ENCODE data around the gene SLC15A1.

SLC15A1 gene

GRCh38 chr13:98690348-98691022, 62.0 kb downstream of the SLC15A1 start:
- no peak for DNase-seq

- DNase-seq = no peak
These were observed 63.0 kb downstream of the SLC15A1 start for GRCh38 chr13:98689347-98689968.

DNA sequence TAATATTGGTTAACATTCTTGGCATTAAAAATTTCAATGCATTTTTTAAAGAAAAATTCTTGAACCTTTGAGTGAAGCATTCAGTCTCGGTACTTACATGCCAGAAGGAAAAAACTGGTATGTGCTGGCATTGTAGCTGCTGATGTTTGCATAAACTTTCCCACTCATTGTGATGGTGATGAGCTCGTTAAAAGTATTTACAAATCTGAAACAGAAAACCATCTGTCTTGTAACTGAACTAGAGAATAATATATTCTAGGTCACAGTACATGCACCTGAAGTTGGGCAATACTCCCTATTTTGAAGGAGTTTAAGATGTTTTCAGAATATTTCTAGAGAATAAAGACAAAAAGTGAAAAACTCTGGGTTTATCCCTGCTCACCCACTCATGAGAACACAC, 64.1 kb downstream of the SLC15A1 start:
- no peak for DNase-seq

GRCh38 chr13:98687319-98687718, 65.2 kb downstream of the SLC15A1 start:
- no peak for DNase-seq

GRCh38 chr13:98686270-98686669, 66.2 kb downstream of the SLC15A1 start:
- DNase-seq = no peak

DNA sequence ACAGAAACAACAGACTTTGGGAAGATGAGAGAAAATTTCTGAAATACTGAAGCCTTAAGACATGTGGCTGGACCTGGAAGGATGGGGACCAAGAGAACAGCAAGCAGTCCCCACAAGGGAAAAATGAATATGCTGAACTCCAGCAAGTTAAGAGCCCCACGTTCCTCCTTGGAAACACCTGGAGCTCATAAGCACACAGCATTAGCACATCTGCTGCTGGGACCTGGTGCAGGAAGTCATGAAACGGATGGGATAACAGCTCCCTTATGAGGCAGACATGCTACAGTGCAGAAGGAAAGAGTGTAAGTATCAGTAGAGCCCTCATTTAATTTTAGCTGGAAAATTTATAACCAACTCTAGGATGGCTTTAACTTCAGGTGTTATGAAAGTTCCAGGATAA, 67.3 kb downstream of the SLC15A1 start:
- DNase-seq = no peak

DNA sequence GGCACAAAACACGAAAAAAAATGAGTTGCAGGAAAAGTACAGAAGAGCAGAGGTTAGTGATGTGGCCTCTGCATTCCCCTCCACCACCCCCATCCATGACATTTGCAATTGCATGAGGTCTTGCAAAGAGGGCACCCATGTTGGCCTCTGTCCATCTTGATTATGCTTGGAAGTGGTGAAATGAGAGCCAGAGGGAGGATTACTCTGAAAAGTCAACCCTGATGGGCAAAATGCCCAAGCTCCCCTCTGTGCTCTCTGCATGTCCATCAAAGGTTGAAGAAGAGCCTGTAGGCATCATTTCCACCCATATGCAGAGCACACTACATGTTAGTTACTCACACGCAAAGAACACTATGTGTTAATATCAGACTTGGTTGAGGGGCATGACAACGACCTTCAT, 71.4 kb downstream of the SLC15A1 start:
- DNase-seq = no peak

DNA sequence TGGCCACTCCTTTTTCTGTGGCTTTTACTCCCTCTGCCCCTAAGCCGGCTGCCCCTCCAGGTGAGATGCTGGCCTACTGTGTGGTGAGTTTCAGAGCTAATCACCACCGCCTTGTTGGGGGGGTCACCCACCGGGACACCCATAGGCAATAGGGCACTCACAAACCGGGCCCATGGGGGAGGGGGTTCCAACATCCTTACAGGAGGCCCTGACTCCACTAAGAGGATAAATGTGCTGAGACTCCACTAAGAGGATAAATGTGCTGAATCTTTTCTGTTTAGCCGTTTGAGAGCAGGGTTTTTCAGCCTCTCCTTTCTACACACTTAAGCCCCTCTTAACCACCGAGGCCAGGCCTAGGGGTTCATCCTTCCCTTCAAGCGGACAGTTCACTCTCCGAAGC, 73.7 kb downstream of the SLC15A1 start:
- no peak for DNase-seq

- DNase-seq = no peak
These were observed 75.1 kb downstream of the SLC15A1 start for GRCh38 chr13:98677398-98677797.

- no peak for DNase-seq
These were observed 76.2 kb downstream of the SLC15A1 start for GRCh38 chr13:98676239-98676638.

- no peak for DNase-seq
These were observed 76.6 kb downstream of the SLC15A1 start for GRCh38 chr13:98675837-98676236.

DNA sequence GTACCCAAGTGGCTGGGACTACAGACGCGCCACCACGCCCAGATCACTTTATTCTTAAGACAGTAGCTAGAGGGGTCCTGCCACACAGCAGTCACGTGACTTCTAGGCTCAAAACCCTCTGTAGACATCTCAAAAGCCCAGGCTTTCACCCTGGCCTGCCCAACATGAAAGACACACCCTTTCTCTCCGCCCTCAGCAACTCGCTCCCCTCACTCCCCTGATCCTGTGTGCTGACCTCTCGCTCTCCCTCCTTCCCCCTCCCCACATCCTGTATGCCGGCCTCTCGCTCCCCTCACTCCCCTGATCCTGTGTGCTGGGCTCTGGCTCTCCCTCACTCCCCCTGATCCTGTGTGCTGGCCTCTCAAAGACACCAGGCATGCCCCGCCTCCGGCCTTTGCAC, 77.4 kb downstream of the SLC15A1 start:
- no peak for DNase-seq

DNA sequence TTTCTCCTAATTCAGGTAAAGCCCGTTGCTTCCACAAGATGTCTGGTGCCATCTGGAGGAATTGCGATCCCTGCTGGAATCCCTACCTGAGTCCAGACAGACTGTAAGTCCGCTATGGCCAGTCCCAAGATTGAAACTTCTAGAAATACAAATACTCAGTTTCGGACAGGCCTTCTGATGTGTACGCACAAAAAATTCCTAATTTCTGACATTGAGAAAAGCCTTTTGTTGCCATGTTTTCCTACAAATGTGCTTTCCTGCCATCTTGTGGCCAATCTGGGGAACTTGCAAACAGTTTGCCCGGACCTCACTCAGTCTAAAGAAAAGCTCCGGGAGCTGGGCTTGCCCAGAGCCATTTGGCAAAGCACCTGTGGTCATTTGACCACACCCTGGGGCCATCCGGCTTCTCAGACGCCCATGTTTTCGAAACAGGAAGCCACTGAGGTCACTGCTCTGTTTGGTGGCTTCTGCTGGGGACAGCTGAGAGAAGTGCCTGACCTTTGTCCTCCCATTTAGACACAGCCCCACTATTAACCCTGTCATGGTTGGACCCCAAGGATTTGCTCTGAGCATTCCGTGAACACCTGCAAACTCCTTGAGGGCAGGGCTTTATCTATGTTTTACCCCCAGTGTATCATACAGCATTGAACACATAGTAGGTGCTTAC, 79.4 kb downstream of the SLC15A1 start:
- peak; percentile 7 for DNase-seq

- no peak for DNase-seq
These were observed 84.3 kb downstream of the SLC15A1 start for GRCh38 chr13:98668155-98668554.

DNA sequence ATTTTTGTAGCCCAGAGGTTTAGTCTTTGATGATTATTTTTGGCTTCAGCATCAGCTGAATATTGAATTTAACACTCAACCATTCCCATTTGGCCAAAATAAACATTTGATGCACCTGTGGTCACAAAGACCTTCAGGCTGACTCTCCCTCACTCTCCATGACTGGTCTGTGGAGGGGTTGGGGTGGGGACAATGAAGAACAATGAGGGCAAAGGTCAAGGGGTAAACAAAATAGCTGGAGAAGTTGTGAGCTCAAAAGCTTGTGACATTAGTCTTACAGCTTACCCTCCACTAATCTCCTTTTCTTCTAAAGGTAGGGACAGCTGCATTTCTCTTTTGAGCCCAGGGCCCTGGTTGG, 86.9 kb downstream of the SLC15A1 start:
- no peak for DNase-seq

DNA sequence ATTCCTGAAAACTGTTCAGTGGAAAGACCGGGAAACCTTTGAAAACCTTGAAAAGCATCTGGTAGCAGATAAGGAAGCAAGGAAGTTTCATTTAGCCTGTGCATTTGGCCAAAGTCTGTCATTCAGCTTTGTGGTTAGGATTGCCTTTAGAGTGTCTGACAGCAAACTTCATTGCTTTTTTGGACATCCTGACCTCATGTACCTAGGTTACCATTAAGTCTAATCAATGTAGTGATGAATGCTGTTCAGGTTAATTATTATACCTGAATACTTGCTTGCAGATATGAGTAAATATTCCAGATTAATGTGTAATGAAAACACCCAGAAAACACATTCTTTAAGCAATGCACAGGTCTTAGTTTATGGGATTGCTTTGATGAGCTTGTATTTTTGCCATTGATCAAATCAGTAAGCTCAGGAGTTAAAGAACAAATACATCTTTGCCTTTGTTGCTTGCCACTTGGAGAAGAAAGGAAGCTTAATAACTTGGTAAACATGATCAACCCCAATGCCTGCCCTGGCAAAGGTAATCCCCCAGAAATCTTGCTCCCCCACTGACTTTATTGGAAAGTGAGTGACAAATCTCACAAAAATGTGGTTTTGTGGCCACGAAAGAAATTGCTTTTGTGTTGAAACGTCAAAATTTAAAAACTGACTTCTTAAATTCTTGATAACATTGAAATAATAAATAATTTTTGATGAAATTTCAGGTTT, 87.4 kb downstream of the SLC15A1 start:
- no peak for DNase-seq

DNA sequence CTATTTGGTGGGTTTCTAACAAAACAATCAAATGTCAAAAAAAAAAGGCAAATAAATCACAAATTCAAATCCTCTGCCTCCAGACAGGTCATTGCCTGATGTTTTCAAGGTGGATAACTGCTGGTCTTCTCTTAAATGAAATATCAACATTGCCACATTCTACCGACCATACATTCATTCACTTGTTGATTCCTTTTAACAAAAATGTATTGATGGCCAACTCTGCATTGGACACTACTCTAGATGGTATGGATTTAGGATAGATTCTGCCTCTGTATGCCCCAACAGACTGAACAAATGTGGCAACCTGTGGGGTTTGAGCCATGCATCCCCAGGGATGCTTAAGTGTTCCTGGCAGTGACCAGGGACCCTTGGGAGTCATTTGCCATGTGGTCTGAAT, 88.0 kb downstream of the SLC15A1 start:
- DNase-seq = no peak

GRCh38 chr13:98664047-98664446, 88.4 kb downstream of the SLC15A1 start:
- DNase-seq = peak; percentile 3

GRCh38 chr13:98658131-98658530, 94.3 kb downstream of the SLC15A1 start:
- DNase-seq = no peak

- DNase-seq = no peak
These were observed 94.9 kb downstream of the SLC15A1 start for GRCh38 chr13:98657506-98658085.

- no peak for DNase-seq
These were observed 96.2 kb downstream of the SLC15A1 start for GRCh38 chr13:98656223-98656622.

DNA sequence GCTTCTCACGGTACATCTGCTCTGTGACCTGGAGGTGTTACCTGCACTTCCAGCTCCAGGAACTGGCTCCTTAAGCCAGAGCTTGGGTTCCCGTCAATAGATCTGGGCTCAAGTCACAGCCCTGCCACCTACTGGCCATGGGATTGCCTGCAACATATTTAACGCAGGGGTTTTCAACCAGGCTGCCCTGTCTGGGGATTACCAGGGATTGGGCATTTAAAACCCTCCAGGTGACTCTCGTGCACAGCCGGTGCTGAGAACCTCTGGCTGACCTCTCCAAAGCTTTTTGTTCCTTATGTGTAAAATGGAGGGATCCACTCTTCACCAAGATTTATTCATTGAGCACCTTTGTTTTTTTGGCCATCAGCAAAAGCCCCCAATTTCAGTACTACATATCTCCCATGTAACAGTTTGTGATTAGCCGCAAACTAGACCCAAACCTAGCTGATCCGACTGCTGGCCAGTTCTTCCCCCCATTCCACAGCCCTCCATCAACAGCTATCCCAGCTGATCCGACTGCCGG, 98.9 kb downstream of the SLC15A1 start:
- no peak for DNase-seq

Data from T1000 (cell line).